Endothelial cell of umbilical vein (primary cell): ENCODE results near the gene CLCC1. TPM values are rescaled to one million over a fixed set of nuclear protein-coding genes. Genes with fewer than 3 reads are reported as not detected.

Experiments
- BruUV-seq: library from RNA; stranded (reverse); fragments of 400-500 nt; replicated peaks from 2 replicates; lab custom pipeline; 2021; lab: Mats Ljungman, UMichigan
- CTCF ChIA-PET: fragments of 300-600, 350-600 bp; sonication (Branson Sonifier 250); formaldehyde crosslinking; loops from one replicate; lab custom pipeline; 2021; ENCODE audit warnings: antibody characterized with exemption, inconsistent platforms; lab: Charles Lee
- POLR2A ChIA-PET: fragments of 300-600, 350-600 bp; sonication (Branson Sonifier 250); formaldehyde crosslinking; loops from one replicate; lab custom pipeline; 2021; ENCODE audit warnings: antibody characterized with exemption, inconsistent platforms; lab: Charles Lee
- DNase-seq: peaks from one replicate; pipeline ENCODE4 v3.0.0-alpha.2; 2011; ENCODE audit warnings: low read depth, low spot score
- FAIRE-seq: peaks from 2 replicates; lab custom pipeline; 2011; peaks lifted over from hg19 to GRCh38; lab: Jason Lieb, UNC
- H2AFZ ChIP-seq: 2 replicates; pipeline ENCODE4 v1.6.0; 2012; ENCODE audit warnings: low read depth, low read length, control low read depth, inconsistent platforms
- H3K27ac ChIP-seq: 2 replicates; pipeline ENCODE4 v1.5.1; 2011; ENCODE audit warnings: low read depth, mild to moderate bottlenecking, control low read depth, low read length, moderate library complexity; ENCODE audit not compliant: insufficient read depth
- H3K27me3 ChIP-seq, 2 experiments: 2 replicates each; pipeline versions ENCODE4 v1.6.0 to v1.6.1; 2011; ENCODE audit warnings: low read length in 2 of 2, mixed read lengths in 1 of 2; ENCODE audit not compliant: control insufficient read depth in 2 of 2, insufficient read depth in 2 of 2
- H3K36me3 ChIP-seq, 2 experiments: 2 replicates in 1 of 2; 3 replicates in 1 of 2; pipeline ENCODE4 v1.5.1; 2011; ENCODE audit warnings: low read length in 2 of 2, mild to moderate bottlenecking in 1 of 2, moderate library complexity in 1 of 2; ENCODE audit not compliant: control insufficient read depth in 2 of 2, insufficient read depth in 2 of 2; ENCODE audit errors: extremely low read depth in 1 of 2
- H3K4me1 ChIP-seq: 3 replicates; pipeline ENCODE4 v1.5.1; 2011; ENCODE audit warnings: mild to moderate bottlenecking, low read length; ENCODE audit not compliant: control insufficient read depth, insufficient read depth; ENCODE audit errors: extremely low read depth
- H3K4me2 ChIP-seq: 2 replicates; pipeline ENCODE4 v1.6.1; 2011; ENCODE audit warnings: low read length, control low read depth, mixed read lengths; ENCODE audit not compliant: insufficient read depth
- H3K4me3 ChIP-seq, 3 experiments: fragments of 200-600 bp in 1 of 3; sonication (generic), shearing (Covaris generic) in 1 of 3; replicated peaks in 1 of 3; 2 replicates each; pipeline ENCODE4 v1.5.1; 2011 to 2016; ENCODE audit warnings: control low read depth in 3 of 3, low read length in 3 of 3, mild to moderate bottlenecking in 2 of 3, inconsistent platforms in 1 of 3, low read depth in 1 of 3, moderate library complexity in 1 of 3; ENCODE audit not compliant: insufficient read depth in 1 of 3
- H3K79me2 ChIP-seq: 2 replicates; pipeline ENCODE4 v1.6.0; 2012; ENCODE audit warnings: low read length, inconsistent platforms; ENCODE audit not compliant: control insufficient read depth, insufficient read depth
- H3K9ac ChIP-seq: replicated peaks from 2 replicates; pipeline ENCODE3; 2011; ENCODE audit warnings: low read length, control low read depth; ENCODE audit not compliant: insufficient read depth; ENCODE audit errors: extremely low read depth
- H3K9me1 ChIP-seq: replicated peaks from 3 replicates; pipeline ENCODE4 v1.6.0; 2011; ENCODE audit warnings: mild to moderate bottlenecking, low read length; ENCODE audit not compliant: control insufficient read depth, insufficient read depth; ENCODE audit errors: extremely low read depth
- H3K9me3 ChIP-seq: replicated peaks from 2 replicates; pipeline ENCODE4 v1.5.1; 2012; ENCODE audit warnings: low read length, inconsistent platforms; ENCODE audit not compliant: control insufficient read depth, insufficient read depth
- H4K20me1 ChIP-seq: replicated peaks from 2 replicates; pipeline ENCODE3; 2011; ENCODE audit warnings: mild to moderate bottlenecking, low read length; ENCODE audit not compliant: control insufficient read depth, insufficient read depth; ENCODE audit errors: extremely low read depth
- CTCF ChIP-seq, 2 donors: IDR thresholded peaks; 1 replicate in 1 of 2; 2 replicates in 1 of 2; pipeline ENCODE4 v1.5.1; 2011; ENCODE audit warnings: low read length in 2 of 2, mild to moderate bottlenecking in 2 of 2, moderate library complexity in 2 of 2, control low read depth in 1 of 2, inconsistent platforms in 1 of 2, low read depth in 1 of 2; ENCODE audit not compliant: insufficient read depth in 1 of 2; ENCODE audit errors: extremely low read depth in 1 of 2
- EZH2 ChIP-seq: IDR thresholded peaks from 2 replicates; pipeline ENCODE4 v1.6.1; 2012; ENCODE audit warnings: borderline replicate concordance, low read depth, mild to moderate bottlenecking, moderate library complexity, low read length, inconsistent platforms; ENCODE audit not compliant: severe bottlenecking
- FOS ChIP-seq: IDR thresholded peaks from 2 replicates; pipeline ENCODE4 v1.6.1; 2011; ENCODE audit warnings: mild to moderate bottlenecking, low read length, moderate library complexity, borderline replicate concordance; ENCODE audit not compliant: insufficient read depth
- GATA2 ChIP-seq: IDR thresholded peaks from 2 replicates; pipeline ENCODE4 v1.7.0; 2011; ENCODE audit warnings: low read depth, mild to moderate bottlenecking, moderate library complexity, mixed read lengths, low read length; ENCODE audit not compliant: insufficient read length, insufficient read depth
- JUN ChIP-seq: IDR thresholded peaks from 2 replicates; pipeline ENCODE4 v1.6.1; 2011; ENCODE audit warnings: borderline replicate concordance, low read depth; ENCODE audit not compliant: insufficient read length, insufficient read depth
- MAX ChIP-seq: IDR thresholded peaks from 2 replicates; pipeline ENCODE4 v1.6.1; 2011; ENCODE audit not compliant: insufficient read depth, insufficient read length
- MYC ChIP-seq: IDR thresholded peaks from one replicate; pipeline ENCODE4 v1.6.1; 2011; ENCODE audit warnings: mild to moderate bottlenecking, low read depth, low read length
- POLR2A ChIP-seq: IDR thresholded peaks from 2 replicates; pipeline ENCODE4 v1.6.1; 2012; ENCODE audit warnings: low read depth, mild to moderate bottlenecking, control low read depth, low read length
- POLR2AphosphoS5 ChIP-seq: IDR thresholded peaks from 2 replicates; pipeline ENCODE4 v1.6.1; 2012; ENCODE audit warnings: low read depth, mild to moderate bottlenecking, control low read depth, low read length, moderate library complexity; ENCODE audit not compliant: insufficient read depth
- dilution Hi-C: fragments of 300-500 bp; cut with MboI; formaldehyde crosslinking; loops from one replicate; pipeline ENCODE4 v1.15.0; 2019; ENCODE audit warnings: low sequenced_read_pairs; ENCODE audit not compliant: extremely low pct_ligation_motif_present
- intact Hi-C: fragments of 100-400 bp; cut with micrococcal nuclease; formaldehyde crosslinking; loops from one replicate; pipeline ENCODE4 v1.10.0; 2022
- polyA plus RNA-seq, 4 experiments: library from polyadenylated mRNA; depleted of rRNA in 3 of 4; stranded (reverse) in 3 of 4; unstranded in 1 of 4; fragments of >200 nt; gene quantifications; 2 replicates each; pipeline versions ENCODE4 v1.2.1 to v1.2.3, GENCODE V29; 2011 to 2012; ENCODE audit warnings: missing spikeins in 1 of 4
- total RNA-seq: library from RNA; stranded (reverse); gene quantifications from 2 replicates; pipeline ENCODE4 v1.2.3, GENCODE V29; 2021

CLCC1 gene
- total and polyA plus RNA-seq, 2 donors (not counting 3 experiments of a cell fraction or from before 2014, with no cell fraction given): 15.7 to 28.8 TPM

GRCh38 chr1:108976658-108977057 lies 13.4 kb upstream of the CLCC1 start:
- no peaks in the 10 kb centered on the region for H3K27me3 ChIP-seq
- BruUV-seq: no TSS peak
- H3K4me3 ChIP-seq: no peak overlapping the region
- no peaks in the 10 kb centered on the region for H3K9me3 ChIP-seq
- no peak for FAIRE-seq
- H3K9ac ChIP-seq: no peak overlapping the region
- DNase-seq: no peak
- intact Hi-C loops (no loop called here), dilution Hi-C loops (no loop called here)
- POLR2A ChIA-PET: no interaction called here
- H3K27ac ChIP-seq: no peak overlapping the region
- TF ChIP-seq MAX: no peak
- no peak for TF ChIP-seq FOS
- no peak for TF ChIP-seq EZH2
- TF ChIP-seq JUN: no peak
- TF ChIP-seq POLR2AphosphoS5: no peak
- TF ChIP-seq MYC: no peak
- no peak for TF ChIP-seq GATA2
- no peak for TF ChIP-seq CTCF (IDR thresholded peaks at IDR 0.05; ENCODE audit: extremely low read depth in 1 of 2, insufficient read depth in 1 of 2, low read depth in 1 of 2, low read length in 2 of 2)
- TF ChIP-seq POLR2A: no peak
- CTCF ChIA-PET: no interaction called here
- peaks cover 3 to 8% of the 10 kb centered on the region in 2 experiments for H3K36me3 ChIP-seq
- H3K9me1 ChIP-seq: no peaks in the 10 kb centered on the region
- no peaks in the 10 kb centered on the region for H3K4me1 ChIP-seq
- no peak overlapping the region for H3K4me2 ChIP-seq
- H2AFZ ChIP-seq: no peak overlapping the region
- H4K20me1 ChIP-seq: no peaks in the 10 kb centered on the region
- H3K79me2 ChIP-seq: no peaks in the 10 kb centered on the region
